NCI-H345 treated with DMSO at 0.1 percent for 48 hours (cell line): ENCODE measurements around the gene WDR76.

ENCODE experiments used
- DNase-seq: peaks from one replicate; lab custom pipeline; 2025; ENCODE audit not compliant: unreplicated experiment; lab: John Stamatoyannopoulos, UW

WDR76 gene

DNA sequence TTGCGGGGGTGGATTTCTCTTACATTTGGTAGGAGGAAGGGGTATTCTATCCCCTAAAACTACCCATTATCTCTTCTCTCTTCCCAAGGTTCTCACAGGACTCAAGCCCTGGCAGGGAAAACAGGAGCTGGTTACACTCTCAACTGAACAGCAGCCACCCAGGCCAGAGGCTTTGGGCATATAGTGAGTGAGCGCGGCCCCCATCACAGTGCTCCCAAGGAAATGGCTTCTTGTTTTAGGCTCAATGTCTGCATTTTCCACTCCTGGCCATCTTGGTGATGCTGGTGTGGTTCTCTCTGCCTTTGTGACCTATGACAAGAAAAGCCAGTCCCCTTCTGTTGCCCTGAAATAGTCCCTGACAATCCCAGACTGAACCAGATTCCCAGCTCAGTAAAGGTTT lies 50.1 kb downstream of the WDR76 start:
- no peak for DNase-seq

- DNase-seq = no peak
Observed at GRCh38 chr15:43877371-43877770, 50.6 kb downstream of the WDR76 start.

DNA sequence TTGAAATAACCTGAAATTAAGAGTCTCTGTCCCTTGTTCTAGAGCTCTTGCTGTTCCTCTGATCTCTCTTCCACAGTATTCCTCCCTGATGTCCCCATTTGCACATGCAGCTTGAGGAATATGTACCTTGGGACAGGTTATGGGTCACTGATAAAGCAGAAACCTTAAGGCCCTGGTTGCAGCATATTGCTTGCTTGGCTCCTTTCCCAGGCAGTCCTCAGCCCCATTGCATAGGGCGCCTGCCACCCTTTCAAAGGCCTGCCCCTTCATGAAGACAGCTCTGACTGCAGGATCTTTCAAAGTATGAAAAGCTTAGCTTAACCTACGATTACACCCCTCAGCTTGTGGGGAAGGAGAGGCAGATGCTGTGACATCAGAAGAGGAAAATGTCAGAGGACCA lies 51.6 kb downstream of the WDR76 start:
- DNase-seq = no peak

- DNase-seq = no peak
Observed at GRCh38 chr15:43879386-43880355, 52.9 kb downstream of the WDR76 start.

- no peak for DNase-seq
Observed at GRCh38 chr15:43880406-43881194, 53.8 kb downstream of the WDR76 start.

DNA sequence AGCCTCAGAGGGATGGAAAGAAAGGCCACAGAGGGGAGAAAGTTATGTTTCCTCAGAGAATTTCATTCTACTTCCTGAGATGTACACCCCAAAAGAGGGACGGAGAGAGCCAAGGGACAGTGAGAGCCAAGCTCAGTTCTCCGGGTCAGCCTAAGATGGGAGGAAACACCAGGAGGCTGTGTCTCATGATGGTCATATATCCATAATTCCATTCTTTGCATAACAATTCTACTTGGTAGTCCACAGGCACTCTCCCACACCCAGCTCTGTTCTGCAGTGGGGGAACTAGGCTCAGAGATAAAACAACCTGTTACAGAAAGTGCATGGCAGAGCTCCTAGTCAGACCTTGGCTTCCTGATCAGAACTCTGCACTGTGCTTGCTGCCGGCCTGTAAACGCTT lies 54.4 kb downstream of the WDR76 start:
- DNase-seq = no peak

DNA sequence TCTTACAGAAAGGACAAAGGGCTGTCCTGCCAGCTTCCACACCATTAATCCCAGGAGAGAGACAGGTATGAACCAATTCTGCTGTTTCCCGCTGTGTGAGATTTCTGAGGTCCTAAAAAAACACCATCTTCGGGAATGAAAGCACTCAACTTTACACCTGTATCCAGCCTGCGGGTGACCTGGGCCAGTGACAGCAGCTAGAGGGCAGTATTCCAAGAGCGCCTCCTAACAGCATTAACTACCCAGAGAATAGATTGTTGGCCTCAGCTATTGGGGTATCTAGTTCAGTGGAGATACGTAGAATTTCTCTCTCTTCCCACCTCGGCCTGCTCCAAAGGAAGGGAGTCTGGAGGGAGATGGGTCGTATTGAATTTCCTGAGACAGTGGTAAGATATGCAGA lies 55.1 kb downstream of the WDR76 start:
- no peak for DNase-seq

GRCh38 chr15:43883571-43883970 lies 56.8 kb downstream of the WDR76 start:
- DNase-seq = no peak

GRCh38 chr15:43886558-43886957 lies 59.8 kb downstream of the WDR76 start:
- no peak for DNase-seq

DNA sequence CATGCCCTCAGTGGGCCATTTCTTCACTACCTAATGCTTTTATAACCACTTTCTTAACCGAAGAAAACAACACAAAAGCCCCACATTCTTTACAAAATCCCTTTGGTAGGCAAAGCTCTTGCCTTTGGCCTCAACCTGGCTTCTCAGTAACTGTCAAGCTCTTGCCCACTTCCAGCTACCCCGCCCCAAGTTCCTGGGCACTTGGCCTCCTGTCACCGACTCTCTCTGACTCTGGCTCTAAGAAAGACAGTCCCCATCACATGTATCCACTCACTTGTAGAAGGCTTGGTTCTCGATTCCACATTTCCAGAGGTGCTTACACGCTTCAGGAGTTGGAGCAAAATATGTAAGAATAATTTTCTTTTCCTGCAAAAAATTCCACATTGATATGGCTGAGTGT lies 61.1 kb downstream of the WDR76 start:
- no peak for DNase-seq

GRCh38 chr15:43889042-43889441 lies 62.2 kb downstream of the WDR76 start:
- no peak for DNase-seq

GRCh38 chr15:43893956-43894355 lies 67.2 kb downstream of the WDR76 start:
- no peak for DNase-seq

DNA sequence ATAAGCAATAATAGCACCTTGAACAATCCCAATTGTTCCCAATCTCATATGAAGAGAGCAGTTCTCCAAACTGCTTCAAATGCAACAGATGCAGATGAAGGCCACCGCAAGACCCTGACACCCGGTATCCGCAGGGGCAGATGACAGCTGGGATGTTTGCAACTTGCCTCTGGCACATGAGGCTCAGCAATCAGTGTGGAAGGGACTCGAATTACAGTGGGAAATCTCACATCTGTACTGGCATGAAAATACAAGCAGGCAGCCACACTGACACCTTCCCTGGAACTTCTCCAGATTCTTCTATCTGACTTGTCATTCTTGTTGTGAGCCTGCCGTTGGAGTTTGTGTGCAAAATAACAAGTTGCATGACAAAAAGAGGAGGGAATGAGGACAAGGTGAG lies 68.8 kb downstream of the WDR76 start:
- no peak for DNase-seq

DNA sequence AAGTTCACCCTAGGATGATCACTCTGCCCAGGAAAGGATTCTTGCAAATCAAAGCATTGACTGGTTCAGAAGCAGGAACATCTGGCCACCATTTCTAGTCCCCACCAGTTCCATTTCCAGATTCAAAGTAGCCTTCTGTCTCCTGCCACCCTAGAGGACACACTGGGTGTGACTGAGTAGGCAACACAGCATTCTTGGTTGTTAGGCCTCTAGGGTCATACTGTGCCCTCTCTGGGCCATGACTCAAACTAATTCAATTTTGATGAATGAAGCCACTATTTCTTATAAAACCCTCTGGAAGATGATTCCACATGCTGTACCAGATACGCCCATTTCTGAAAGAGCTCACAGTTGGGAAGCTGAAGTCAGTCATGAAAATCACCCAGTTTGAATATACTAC lies 69.7 kb downstream of the WDR76 start:
- DNase-seq = no peak

DNA sequence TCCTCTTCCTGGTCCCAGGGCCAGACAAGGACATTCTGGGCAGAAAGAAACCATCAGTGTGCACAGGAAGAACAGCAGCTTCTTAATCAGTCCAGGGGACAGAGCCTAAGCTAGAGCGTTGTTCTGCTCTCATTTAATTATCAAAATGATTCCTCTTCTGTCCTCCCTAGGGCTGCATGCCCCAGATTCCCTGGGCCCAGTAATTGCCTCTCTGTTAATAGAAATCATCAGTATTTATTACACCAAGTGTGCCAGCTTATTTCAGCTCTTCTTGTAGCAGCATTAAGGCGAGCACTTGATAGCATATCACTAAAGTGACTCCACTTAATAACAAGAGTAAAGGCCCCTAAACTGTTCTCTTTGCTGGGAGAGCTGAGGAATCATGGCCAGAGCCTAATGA lies 72.1 kb downstream of the WDR76 start:
- DNase-seq = no peak

DNA sequence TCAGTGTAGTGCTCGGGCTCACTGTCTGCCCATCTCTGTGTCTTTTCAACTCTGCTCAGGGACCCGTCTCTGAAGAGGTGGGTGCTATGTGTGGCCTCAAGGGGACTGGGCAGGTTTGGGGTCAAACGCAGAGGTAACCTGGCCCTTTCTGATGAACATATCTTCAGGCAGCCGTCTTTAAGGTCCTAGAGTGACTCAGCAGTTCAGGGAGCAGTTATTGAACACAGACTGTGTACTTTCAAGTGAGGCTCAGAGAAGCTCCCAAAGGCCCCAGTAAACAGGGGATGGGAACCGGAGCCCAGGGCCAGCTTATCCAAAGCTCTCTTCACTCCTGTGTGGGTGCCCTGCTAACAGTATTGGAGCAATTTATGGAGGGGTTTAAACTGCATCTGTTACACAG lies 73.1 kb downstream of the WDR76 start:
- DNase-seq = no peak

- DNase-seq = no peak
Observed at GRCh38 chr15:43900996-43901395, 74.2 kb downstream of the WDR76 start.

GRCh38 chr15:43901495-43901894 lies 74.7 kb downstream of the WDR76 start:
- DNase-seq = no peak

DNA sequence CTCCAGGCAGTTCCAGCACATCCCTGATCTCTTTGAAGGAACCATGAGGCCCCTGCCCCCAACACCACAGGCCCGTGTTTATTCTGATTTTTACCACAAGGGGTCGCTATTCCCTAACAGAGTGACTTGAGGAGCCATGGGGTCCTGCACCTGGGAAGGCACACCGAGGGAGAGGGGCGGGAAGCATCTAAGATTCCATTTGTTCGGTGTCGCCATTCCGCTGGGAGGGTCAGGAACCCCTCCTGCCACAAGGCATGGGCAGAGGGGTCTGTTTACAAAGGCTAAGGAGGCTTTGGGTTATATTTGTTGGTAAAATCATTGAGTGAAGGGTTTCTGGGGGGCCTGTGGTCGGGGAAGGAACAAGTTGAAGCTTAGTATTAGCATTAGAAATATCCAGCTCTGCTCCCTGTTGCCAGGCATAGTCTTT lies 77.1 kb downstream of the WDR76 start:
- DNase-seq = peak; percentile 4

GRCh38 chr15:43905755-43906154 lies 79.0 kb downstream of the WDR76 start:
- DNase-seq = no peak

- no peak for DNase-seq
Observed at GRCh38 chr15:43908516-43909050, 81.8 kb downstream of the WDR76 start.
